GM19099 (cell line): ENCODE measurements around the gene PIK3R5.

Experiments used
- POLR2A ChIP-seq: IDR thresholded peaks from 3 replicates; pipeline ENCODE4 v1.6.1; 2011; ENCODE audit warnings: low read depth; ENCODE audit not compliant: insufficient read length; ENCODE audit errors: extremely low read depth

PIK3R5 gene

DNA sequence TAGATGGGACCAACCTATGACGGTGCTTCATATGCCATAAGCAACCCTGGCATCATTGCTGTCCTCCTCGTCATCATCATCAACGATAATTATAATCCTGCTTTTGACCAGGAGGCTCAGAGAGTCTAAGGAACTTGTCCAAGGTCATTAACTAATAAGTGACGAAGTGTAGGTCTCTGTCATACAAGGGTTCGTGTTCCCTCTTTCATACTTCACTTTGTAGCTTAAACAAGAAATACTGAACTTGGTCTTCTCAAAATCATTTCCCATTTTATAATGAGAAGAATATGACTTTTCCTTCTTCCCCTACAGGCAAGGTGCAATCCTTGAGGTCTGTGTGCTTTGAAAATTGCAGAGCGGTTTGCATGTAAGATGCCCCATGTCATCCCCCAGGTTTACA, 66.9 kb downstream of the PIK3R5 start:
- TF ChIP-seq POLR2A, result no peak

- no peak for TF ChIP-seq POLR2A
These were observed 67.4 kb downstream of the PIK3R5 start for GRCh38 chr17:8898126-8898525.

DNA sequence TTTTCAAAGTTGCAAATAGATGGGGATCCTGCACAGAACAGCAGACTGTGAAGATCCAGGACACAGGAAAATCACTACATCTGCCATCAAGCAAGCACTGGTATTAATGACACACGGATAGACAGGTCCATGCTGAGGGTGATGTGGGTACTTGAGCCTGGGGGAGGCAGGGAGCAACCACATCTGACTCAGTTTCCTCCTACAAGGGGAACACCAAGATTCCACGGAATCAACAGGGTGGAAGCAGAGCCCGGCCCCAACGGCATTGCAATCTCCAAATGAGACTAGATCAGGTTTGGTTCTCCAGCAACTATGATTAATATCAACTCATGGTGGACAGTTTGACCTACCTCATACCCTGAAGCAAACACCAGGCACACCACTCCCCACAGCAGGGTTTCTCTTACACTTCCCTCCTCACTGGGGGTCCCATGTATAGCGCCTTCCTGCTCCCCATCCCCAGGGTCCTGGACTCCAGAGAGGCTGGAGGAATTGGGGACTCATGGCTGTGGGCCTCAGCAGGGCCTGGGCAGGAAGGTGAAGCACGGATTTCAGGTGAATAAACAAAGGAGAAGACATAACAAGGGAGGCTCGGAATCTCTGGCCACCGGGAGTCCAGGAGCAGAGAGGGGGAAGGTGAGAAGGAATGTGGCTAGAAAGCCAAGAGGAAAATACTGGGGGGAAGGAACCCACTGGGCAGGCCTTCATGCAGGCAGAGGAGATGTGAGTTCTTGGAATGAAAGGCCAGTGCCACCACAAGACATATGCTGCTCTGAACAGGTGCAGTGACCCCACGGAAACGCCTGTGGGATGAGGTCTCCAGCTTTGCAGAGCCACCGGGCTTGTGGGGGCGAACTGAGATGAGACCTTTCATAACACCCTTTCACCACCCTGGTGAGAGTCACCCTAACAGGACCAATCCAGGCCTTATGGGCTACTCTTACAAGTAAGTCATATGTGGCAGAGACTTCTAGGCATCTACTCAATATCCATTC, 68.6 kb downstream of the PIK3R5 start:
- no peak for TF ChIP-seq POLR2A

DNA sequence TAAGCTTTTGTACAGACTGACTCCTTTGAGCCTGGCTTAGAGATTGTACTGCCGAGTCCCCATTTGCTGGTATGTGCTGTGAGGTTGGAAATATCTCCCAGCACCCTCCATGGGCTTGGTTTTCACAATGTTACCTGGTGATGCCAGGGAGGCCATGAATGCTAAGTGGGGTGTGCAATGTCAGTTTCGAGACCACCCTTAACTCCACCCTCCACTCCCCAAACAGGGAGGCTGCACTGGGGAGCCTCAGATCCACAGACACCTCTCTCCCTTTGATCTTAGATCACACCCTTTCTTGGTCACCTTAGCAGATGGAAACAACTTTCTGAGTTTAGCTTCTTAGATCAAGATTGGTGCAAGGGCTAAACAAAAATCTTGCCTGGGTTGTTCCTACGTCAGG, 69.4 kb downstream of the PIK3R5 start:
- TF ChIP-seq POLR2A, result no peak

GRCh38 chr17:8894673-8895578, 70.6 kb downstream of the PIK3R5 start:
- no peak for TF ChIP-seq POLR2A

DNA sequence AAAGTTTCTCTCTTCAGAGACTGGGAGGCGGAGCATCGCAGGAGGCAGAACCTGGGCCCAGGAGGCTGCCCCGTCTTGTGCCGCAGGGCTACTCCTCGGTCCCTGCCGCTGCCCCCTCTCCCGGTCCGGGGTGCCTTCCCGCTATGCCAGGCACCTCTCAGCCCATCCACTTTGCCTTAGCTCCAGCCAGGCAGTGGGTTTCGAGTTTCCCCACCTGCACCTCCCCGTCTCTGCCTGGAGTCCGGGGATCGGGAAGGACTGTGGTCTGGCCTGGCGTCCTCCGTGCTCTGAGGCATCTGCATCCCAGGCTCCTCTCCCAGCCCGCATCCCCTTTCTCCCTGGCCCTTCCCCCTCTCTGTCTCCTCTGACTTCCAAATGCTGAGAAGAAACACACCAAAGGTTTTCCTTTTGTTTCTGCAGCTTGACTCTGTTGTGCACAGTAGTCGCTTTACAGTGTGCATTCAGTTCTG, 71.3 kb downstream of the PIK3R5 start:
- TF ChIP-seq POLR2A, result no peak

GRCh38 chr17:8893621-8894201, 71.8 kb downstream of the PIK3R5 start:
- no peak for TF ChIP-seq POLR2A

DNA sequence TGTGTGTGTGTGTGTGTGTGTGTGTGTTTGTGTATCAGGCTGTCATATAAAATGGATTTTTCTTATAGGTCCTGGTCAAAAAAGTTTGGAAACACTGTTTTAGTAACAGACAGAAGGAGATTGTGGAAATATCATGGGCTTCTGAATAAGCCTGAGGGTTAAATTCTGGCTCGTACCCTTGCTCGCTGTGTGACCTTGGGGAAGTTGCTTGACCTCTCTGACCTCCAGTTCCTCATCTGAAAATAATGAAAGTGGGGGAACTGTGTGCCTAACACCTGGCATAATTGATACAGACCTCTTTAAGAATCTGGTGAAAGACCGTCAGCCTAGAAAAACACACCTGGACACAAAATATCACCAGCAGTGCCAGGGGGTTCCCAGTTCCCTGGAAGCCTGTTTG, 72.4 kb downstream of the PIK3R5 start:
- TF ChIP-seq POLR2A, result no peak

- no peak for TF ChIP-seq POLR2A
These were observed 73.2 kb downstream of the PIK3R5 start for GRCh38 chr17:8892338-8892690.

- TF ChIP-seq POLR2A, result no peak
These were observed 74.8 kb downstream of the PIK3R5 start for GRCh38 chr17:8890671-8891070.

DNA sequence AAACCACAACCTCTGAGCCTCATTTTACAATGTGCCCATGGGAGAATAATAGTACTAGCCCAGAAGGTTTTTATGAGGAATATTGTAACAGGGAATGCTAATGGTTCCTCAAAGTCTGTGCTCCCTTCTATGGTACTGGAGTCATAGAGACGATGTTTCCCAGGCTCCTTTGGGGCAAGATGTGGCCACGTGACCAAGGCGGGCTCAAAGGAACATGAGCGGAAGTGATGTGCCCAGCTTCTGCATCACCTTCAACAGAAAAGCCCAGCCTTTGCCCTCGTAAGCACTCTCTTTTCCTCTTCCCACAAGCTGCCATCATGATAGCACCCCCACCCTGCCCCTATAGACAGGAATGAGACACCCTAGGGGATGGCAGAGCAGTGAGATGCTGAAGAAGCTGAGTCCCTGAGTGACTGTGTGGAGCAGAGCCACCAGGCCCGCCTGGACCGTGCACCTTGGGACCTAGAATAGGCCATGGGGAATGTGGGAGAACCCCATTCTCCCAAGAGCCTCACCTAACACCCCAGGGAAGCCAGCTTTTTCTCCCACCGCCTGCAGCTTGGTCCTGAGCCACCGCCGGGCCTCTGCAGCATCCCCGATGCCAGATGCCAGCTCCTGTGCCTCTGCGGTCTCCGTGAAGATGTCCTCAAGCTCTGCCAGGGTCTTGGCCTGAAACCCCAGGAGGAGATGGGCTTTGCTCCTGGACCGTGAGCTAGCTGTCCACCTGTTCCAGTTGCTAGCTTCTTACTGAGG, 75.9 kb downstream of the PIK3R5 start:
- no peak for TF ChIP-seq POLR2A

- TF ChIP-seq POLR2A, result no peak
These were observed 76.7 kb downstream of the PIK3R5 start for GRCh38 chr17:8888704-8889302.

GRCh38 chr17:8887834-8888703, 77.4 kb downstream of the PIK3R5 start:
- TF ChIP-seq POLR2A, result no peak
